Inflammatory macrophage treated with lipopolysaccharide for 1 hour (primary cell): ENCODE measurements around the gene LRFN2.

Experiments
- DNase-seq, 2 donors: peaks; one replicate each; pipeline ENCODE4 v3.0.0-alpha.2; 2020 to 2022

Gene LRFN2

DNA sequence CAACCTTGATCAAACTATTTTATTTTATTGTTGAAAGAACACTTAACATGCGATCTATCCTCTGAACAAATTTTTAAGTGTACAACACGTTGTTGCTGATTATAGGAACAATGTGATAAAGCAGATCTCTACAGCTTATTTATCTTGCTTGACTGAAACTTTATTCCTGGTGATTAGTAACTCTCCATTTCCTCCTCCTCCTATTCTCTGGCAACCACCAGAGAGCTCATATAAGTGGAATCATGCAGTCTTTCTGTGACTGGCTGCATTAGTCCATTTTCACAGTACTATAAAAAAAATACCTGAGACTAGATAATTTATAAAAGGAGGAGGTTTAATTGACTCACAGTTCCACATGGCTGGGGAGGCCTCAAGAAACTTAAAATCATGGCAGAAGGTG is 218.1 kb downstream of the LRFN2 start:
- no peak for DNase-seq

DNA sequence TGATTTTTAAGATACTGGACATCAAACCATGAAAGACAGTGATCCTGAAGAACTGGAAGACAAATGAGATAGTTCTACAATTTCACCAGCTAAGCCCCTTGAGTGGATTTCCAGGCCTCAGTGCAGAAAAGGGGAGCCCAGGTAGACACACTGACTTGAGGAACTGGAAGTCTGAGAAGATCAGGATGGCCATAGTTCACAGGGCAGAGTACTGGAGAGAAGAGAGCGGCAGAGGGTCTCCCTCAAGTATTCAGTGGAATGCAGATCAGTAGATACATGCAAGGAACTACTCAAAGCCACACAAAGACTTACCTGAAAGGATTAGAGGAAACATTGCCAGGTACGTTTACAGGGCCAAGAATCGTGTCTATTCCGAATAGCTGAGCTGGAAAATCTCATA is 224.3 kb downstream of the LRFN2 start:
- no peak for DNase-seq

DNA sequence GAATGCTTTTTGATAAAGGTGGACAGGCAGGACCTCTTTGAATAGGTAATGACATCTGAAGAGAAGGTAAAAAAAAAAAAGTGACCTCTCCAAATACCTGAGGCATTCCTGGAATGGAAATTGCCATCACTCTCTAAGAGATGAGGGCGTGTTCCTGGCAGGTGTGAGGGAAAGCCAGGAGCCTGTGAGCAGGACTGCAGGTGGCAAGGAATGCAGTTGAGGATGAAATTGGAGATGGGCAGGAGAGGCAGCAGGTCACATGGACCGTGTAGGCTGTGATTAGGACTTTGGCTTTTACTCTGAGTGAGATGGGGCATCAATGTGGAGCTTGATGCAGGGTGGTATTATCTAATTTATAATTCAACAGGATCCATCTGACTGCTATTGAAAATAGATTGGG is 227.4 kb downstream of the LRFN2 start:
- no peak for DNase-seq

DNA sequence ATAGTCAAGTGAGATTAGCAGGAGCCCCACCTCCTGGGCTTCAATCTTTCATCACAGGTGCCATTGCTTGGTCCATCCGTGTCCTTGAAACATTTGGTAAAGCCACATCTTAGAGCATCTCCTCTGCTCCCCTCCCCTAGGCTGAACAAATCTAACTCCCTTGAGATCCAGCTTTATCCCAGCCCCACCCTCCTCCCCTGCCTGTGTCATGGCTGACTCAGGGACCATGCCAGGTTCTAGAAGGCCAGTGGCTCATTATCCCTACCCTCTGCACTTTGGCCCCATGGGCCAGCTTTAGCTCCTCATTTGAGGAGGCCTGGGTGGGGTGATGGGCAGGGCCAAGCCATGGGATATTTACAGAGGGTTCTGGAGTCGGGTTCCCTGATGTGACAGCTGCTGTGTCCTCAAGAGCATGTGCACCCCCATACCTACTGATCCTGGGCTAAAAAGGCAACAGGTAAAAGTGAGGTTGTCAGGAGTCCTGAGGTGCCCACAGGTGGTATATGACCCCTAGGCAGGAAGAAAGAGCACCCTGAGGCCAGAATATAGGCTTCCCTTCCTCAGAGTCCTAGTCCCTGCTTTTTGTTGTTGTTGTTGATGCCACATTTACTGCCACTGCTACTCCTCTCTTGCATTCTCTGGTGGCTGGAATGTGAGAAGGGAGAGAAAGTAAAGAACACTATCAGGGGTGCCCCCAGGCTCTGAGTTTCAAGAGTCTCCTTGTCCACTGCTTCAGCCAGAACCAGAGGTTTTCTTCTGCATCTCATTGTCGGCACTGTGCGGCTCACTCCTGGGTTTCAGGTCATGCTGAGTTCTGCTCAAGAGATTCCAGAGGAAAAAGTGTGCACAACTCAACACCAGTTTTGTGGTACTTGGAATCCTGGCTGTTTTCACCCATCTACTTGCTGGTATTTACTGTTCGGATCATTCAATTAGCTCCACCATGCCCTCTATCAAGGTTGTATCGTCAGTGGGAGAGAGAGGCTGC is 228.4 kb downstream of the LRFN2 start:
- DNase-seq: no peak

DNA sequence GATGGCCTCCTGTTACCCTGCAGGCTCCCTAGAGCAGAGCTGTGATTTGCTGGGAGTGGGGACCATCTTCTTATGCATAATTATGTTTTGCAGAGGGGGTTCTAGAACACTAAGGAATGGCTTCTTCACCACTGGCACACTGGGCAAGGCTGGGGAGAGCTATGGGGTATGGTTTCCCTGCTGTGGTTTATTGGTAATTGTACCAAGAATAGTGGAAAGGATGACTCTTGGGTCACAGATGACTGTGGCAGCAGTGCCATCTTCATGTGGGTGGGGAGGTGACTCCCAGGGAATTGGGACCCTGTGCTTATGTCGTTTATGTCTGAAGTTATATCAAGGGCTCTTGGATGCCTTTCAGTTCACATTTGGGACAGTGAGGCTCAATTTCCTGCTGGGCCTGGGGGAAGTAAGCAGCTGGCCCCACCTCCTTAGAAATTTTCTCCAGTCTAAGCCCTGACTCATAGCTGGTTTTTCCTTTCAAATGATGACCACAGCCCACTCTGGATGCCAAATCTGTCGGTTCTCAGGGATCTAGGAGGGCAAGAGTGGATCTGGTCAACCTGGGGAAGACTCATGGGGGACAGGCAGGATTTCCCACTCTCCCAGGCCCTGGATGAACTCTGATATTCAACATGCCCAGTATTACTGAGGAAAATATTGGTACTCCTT is 230.8 kb downstream of the LRFN2 start:
- no peak for DNase-seq

DNA sequence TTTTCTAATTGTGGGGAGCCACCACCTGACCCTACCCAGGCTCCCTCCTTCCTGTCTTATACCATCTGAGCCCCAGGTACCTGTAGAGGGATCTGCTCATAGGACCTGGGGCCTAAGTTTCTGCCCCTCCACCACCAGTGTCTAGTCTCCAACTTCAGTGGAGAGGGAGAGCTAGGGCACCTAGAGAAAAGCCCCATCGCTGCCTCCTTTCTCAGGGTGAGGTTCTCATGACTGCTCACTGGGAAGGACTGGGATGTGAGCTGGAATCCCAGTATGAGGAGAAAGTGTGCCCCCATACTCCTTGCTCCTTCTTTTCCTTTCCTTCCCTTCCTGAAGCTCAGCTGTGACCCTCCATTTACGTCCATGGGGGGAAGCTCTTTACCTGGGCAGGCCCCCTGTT is 231.6 kb downstream of the LRFN2 start:
- DNase-seq: no peak

DNA sequence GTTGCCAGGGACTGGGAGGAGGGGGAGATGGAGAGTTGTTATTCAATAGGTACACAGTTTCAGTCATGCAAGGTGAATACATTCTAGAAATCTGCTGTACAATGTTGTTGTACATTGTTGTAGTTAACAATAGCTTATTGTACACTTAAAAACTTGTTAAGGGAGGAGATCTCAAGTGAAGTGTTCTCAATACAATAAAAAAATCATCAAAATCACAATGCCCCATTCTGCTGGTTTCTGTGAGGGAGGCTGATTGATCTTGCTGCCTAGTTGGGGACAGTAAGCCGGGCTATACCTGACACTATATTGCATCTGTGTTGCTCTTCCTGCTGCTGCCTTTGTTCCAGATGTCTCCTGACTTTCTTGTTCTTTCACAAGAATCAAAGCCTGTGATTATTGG is 232.1 kb downstream of the LRFN2 start:
- DNase-seq: no peak

DNA sequence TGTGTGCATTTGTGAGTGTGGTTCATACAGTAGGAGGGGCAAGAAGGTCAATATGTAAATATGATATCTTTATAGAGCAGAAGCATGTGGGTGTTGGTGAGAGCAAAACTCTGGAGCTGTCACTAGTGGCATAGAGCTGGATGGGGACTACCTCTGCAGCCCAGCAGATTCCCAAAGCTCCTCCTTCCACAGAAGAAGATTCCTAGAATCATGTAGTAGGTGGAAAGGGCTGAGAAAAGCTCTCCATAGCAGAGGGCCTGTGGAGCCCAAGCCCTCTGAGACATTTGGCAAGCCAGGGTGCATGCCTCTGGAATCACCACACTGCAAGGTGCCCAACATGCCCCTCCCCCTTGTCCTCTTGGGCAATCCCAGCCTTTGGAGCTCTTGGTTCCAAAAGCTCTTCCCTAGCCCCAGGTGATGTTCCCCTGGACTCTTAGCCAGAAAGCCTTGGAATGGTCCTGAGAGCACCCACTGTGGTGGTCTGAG is 233.2 kb downstream of the LRFN2 start:
- DNase-seq: no peak

DNA sequence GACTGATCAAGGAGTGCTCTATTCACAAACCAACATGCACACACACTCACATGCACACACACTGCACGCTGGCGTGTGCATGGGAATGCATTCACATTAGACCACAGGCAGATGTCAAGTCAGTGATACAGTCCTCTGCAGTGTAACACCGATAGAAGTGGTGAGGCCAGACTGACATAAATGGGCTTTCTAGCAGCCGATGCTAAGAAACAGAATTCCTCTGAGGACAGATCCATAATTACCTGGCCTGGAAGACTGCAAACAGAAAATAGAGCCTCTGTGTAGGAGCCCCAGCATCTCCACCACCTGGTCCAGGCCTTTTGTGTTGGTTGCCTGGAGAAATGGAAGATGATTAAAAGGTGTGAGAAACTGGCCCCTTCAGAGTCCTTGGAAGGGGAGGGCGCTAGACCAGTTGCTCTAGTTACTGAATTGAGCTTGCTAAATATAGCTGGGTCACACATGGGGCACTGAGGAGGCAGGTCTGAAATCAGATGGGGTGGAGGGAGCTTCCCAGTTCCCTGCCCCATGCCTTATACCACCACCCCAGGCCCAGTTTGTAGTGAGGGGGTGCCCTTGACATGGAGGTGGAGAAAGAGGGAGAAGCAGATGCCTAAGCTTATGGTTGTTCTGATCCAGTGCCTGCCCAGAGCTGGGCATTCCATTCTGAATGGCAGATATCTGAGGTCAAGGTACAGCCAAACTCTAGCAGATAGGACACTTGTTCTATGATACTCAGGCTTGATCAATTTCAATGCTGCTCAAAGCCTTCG is 233.8 kb downstream of the LRFN2 start:
- no peak for DNase-seq

DNA sequence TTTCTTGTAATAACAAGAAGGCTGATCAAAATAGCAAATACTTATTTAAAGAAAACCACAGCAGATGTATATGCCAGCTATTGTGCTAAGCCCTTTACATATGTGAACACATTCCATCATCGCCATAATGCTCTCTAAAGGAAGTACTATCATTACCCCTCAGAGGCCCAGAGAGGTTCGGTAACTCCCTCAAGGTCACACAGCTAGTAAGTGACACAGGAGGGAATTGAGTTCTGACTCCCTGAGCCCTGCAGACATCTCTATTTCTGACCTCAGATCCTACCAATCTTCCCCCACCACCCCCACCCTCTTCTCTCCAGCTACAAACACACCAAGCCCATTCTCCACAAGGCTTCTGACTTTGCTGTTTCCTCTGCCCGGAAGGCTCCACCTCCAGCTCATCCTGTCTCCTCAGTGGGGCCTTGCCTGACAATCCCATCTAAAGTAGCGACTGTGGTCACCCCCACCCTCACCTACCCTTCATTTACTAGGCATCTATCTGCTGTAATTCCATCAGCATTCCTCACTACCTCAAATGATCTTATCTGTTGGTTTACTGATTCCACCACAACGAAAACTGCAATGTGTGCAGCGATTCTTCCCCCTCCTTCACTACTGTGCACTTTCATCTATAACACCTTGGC is 234.5 kb downstream of the LRFN2 start:
- no peak for DNase-seq

DNA sequence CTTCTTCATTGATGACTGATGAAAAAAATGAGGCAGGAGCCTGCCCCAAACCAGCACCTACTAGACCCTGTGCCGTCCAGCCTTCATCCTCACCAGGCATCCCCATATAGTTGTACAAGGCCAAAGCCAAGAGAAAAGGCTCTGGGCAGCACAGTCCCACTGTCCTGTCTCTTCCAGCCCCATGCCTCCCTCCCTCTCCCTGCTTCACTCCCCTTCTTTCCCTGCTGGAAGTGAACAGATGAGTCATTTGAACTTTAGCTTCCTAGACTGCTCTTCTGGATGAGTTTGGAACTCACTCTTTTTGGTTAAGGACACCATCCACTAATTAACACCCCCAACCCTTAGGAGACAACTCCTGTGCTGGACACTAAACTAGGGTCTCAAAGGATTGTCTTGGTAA is 235.2 kb downstream of the LRFN2 start:
- no peak for DNase-seq

DNA sequence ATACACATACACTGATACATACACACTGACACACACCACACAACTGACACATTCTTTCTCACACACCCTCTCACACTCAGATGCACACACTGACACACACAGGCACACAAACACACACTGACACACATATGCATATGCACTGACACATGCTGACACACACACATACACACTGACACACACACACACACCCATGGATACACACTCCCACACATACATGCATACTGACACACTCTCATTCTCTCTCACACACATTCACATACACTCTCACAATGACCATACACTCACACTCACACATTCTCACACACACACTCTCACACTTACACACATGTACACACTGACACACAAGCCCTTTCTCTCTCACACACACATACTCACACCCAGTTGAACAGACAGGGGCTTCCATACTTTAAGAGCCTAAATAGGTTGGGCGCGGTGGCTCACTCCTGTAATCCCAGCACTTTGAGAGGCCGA is 236.4 kb downstream of the LRFN2 start:
- no peak for DNase-seq

DNA sequence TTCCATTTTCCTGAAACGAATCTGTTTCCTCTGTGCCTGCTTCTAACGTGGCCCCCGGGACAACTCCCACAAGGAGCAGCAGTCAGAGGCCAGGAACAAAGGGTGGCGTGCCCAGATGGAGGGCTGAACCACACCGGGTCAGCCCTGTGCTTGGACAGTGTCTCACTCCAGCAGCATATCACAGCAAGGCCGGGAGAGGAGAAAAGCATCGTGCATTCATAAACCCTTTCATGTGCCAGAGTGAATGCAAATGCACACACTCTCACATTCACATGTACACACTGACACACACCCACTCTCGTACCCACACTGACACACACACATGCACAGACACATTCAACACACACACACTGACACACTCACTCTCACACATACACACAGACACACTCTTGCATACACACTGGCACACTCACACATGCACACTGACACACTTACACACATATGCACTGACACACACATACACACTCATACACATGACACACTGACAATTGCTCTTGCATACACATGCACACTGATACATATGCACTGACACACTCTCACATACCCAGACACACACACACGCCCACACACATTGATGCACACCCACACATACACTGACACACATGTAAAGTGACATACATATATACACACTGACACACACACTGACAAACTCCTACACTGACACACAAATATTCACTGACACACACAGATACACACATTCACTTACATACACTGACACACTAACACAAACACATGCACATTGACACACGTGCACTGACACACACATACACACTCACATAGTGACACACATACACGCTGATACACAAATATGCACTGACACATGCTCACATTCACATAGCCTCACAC is 237.0 kb downstream of the LRFN2 start:
- no peak for DNase-seq

DNA sequence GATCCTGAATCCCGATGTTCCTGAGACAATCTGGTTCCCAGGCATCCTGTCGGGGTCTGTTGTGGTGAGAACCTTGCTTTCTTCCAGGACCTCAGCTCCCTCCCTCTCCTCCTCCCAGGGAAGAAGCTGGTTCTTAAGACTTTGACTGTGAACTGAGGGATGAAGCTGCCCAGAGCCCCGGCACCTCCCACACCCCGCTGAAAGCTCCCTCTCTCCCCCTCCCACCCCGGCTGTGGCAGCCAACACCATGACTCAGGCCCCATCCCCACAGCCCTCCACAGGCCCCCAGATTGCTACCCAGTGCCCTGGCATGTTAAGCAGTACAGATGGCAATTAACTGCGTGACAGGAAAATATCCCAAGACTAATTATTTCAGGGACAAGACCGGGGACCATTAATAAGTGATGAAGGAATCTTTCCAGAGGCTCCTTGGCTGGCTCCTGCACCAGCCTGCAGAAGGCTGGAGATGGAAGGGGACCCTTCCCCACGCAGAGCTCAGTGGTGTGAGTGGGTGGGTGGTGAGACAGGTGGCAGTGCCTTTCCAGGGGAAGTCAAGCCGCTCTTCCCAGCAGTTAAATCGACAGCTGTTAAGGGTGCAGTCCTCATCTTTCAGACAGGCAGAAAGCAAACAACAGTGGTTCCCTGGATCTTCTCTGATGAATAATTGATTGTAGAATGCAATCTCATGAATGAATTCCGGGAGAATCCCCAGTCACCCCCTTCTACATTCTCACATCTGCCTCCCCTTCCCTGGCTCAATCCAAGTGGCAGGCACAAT is 237.9 kb downstream of the LRFN2 start:
- no peak for DNase-seq

DNA sequence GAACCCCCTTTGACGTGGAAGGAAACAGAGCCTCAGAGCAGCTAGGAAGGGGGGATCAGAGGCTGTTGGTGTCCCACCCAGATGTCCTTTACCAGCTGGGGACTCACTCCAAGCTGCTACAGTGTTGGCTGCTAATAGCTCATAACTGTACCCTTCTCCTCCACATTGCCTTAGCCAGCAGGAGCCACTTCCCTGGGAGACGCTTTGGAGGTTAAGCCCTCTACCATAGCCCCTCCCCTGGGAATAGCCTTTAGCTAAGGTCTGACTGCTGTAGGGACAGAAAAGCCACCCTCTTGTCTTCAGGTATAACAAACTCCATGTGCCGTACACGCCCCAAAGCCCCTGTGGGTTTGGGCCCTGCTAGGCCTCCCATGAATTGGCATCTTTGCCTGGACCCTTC is 238.6 kb downstream of the LRFN2 start:
- DNase-seq: no peak

DNA sequence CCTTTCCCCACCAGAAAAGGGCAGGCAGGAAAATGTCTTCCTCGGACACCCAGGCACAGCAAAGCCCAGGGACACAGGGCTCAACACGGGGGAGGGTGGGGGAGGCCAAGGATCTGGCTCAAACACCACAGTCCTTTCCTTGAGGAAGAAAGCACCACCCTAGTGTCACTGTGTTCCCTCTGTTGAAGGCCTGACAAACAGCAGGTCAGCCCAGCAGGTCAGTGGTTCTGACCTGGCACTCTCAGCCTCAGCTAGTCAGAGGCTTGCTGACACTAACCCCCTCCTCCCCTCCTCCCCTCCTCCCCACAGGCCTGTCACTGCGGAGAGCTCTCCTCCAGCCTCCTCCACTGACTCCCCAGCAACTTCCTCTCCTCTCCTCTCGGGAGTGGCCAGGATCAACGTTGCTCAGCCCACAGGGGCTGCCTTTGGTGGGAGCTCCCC is 239.6 kb downstream of the LRFN2 start:
- no peak for DNase-seq

DNA sequence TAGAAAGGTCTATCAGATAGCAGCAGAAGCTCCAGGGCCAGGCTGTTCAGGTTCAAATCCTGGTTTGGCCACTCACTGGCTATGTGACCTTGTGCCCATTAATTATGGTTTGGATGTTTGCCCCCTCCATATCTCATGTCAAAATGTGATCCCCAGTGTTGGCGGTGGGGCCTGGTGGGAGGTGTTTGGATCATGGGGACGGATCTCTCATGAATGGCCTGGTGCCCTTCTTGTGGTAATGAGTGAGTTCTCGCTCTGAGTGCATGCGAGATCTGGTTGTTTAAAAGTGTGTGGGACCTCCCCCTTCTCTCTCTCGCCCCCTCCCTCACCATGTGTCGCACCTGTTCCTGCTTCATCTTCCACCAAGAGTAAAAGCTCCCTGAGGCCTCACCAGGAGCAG is 240.9 kb downstream of the LRFN2 start:
- no peak for DNase-seq

DNA sequence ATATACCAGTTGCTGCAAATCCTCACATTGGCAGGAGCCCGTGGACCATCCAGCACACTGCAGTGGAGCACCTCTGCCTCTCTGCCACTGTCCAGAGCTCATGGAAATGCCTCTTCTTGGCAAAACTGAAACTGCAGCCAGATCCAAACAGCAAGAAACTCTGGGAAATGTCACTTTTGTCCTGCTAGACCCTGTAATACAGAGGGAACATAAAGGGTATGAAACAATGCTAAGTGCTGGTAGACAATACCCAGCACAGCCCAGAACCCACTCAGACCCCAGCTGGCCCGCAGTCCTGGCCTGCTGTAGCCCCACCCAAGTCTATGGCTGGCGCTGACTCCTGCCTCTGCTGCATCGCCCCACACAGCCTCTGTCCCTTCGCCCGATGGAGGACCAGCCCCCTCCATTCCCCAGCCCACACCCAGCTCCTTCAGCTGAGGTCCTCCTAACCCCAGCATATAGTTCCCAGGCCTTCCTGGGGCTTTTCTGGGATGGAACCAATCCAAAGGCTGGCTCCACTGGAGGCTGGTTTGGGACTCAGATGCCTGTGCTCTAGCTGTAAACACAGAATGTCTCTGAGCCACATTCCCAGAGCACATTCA is 242.5 kb downstream of the LRFN2 start:
- DNase-seq: no peak

DNA sequence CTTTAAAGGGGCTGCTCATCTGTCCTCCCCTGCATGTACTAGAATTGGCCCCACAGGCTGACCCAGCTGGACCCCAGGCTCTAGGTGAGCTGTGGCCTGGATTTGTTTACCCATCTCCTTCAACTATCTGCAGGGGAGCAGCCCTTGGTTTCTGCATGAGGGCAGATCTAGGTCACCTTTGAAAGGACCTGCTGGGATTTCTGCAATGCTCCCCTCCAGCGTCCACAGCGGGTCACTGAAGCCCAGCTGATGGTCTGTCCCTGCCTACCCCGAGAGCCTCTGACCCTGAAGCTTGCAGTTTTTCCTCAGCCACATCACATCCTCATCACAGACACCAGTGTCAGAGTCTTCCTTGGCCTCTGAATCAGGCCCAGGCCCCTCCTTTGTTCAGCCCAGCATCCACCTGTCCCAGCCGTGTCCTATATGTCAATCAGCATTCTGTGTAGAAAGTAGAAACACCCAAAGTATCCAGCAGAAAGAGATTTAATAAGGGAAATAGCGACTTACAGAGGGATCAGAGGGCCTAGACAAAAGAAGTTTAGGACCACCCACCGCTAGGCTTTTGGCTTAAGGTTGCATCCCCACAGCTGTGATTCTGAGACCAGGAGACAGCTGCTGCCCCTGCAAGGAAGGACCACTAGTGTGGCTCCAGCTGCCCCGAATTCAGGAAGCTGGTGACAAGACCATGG is 243.1 kb downstream of the LRFN2 start:
- DNase-seq: no peak
